HG03135 (cell line): ENCODE data around the gene RAD50.

Experiments used
- ATAC-seq: cut with Tn5 transposase; IDR thresholded peaks from one replicate; pipeline ENCODE4 v1.9.1; 2021; ENCODE audit warnings: mild to moderate bottlenecking, moderate library complexity; ENCODE audit not compliant: unreplicated experiment

RAD50 gene

DNA sequence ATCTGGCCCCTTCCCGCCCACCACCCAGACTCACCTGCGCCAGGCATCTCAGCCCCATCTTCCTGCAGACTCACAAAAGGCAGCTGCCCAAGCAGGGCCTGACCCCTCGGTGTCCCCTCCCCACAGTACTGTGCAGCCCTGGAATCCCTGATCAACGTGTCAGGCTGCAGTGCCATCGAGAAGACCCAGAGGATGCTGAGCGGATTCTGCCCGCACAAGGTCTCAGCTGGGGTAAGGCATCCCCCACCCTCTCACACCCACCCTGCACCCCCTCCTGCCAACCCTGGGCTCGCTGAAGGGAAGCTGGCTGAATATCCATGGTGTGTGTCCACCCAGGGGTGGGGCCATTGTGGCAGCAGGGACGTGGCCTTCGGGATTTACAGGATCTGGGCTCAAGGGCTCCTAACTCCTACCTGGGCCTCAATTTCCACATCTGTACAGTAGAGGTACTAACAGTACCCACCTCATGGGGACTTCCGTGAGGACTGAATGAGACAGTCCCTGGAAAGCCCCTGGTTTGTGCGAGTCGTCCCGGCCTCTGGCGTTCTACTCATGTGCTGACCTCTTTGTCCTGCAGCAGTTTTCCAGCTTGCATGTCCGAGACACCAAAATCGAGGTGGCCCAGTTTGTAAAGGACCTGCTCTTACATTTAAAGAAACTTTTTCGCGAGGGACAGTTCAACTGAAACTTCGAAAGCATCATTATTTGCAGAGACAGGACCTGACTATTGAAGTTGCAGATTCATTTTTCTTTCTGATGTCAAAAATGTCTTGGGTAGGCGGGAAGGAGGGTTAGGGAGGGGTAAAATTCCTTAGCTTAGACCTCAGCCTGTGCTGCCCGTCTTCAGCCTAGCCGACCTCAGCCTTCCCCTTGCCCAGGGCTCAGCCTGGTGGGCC lies 103.1 kb downstream of the RAD50 start:
- no peak for ATAC-seq

DNA sequence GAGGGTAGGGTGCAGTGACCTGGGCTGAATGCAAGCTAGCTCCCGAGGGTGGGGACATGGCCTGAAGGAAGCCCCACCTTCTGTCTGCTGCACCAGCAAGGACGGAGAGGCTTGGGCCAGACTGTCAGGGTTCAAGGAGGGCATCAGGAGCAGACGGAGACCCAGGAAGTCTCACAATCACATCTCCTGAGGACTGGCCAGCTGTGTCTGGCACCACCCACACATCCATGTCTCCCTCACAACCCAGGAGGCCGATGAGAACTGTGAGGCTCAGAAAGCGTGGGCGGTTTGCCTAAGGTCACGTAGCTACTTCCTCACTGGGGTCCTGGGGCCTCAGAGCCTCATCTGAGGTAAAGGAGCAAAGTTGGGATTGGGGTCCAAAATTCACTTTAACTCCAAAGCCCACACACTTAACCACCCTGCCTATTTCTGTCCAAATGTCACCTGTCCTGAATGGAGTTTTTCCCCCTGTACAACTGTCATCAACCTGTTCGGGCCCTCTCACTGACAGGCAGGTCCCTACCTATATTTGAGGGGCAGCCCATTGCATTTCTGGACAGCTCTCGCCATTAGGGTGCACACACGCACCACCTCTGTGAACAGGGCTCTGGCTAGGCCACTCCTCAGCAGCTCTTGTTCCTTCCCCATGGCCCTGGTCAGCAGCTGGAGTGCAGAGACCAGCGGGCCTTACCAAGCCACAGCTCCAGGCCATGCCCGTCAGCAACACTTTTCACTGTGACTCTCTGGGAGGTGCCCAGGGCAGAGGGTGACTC lies 104.6 kb downstream of the RAD50 start:
- no peak for ATAC-seq

DNA sequence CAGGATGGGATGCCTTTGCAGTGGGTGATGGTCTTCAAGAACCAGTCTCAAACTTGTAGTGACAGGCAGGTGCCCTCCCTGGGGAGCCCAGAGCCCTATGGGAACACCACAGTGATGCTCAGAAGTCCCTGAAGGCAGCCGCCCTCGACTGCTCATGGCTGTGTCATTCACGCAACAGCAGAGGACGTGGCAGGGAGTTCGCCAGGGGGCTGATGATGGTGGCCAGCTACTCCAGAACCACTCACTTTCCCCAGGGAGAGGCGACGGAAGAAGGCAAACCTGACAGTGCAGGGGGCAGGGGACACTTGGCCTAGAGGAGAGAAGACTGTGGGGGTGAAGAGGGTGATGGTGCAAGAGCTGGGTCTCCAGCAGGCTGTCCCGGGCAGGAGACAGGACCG lies 105.2 kb downstream of the RAD50 start:
- ATAC-seq: no peak

DNA sequence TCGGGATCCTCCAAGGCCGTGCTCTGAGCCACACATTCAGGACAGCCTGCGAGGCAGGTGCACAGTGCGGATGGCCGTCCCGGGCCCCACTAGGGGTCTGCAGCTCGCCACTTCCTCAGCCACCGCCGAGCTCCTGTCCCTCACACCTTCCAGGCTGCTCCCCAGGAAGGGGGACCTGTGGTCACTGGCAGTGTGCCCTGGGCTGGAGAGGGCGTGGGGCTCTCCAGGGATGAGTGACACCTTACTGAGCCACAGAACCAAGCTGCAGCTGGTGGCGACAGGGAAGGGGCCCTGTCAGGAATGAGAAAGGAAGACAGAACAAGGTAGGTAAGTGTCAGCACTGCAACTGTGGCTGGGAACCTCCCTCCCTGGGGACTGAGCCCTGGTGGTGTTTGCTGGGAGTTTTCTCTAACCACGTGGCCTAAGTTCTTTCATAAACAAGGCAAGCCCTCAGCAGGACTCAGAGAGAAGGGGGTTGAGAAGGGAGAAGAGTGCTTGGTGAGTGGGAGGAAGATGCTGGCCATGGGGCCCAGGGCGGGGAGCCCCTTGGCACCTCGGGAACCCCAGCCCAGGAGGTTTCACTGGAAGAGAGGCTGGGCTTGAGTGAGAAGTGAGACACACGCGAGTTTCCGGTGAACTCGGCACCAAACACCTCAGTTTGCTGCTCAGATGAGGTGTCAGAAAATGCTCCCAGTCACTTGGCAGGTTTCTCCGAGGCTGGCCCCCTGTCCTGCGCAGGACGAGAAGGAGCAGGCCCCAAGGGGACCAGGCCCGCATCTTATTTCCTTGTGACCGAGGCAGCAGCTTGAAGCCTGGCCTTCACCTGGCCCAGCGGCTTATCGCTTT lies 106.4 kb downstream of the RAD50 start:
- ATAC-seq: peak; percentile 63

DNA sequence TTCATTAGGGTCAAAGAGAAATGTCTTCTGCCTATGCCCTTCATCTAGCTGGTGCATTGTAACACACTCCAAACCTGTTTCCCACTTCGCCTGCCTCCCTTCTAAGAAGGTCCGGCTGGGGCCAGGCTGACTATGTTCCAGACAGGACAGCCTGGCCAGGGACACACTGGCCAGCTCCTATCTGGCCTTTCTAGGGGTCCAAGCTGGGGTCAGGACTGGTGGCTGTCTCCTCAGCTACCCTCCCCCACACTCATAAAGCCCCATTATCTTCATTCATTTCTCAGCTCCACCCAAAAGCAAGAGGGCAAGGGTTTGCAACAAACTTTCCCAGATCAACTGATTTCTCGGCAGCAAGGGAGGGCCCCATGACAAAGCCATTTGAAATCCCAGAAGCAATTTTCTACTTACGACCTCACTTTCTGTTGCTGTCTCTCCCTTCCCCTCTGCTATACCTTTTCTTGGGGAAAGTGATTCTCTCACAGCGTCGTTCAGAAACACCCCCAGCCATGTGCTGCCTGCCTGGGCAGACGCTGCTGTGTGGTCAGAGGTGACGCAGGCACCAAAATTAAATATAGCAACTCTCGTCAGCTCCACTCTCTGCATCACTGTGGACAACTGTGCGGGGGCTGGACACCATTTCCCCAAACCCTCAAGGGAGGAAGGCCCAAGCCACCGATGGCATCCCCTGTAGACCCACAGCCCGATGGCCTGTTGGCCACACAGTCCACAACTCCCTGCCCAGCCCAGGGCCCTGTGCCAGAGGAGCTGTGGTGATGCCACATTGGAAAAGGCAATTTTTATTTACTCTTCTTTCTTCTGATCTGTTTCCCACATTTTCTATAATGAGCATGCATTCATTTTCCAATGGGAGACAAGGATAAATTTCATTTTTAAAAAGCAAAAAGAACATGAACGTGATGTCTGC lies 107.3 kb downstream of the RAD50 start:
- peak; percentile 45 for ATAC-seq

DNA sequence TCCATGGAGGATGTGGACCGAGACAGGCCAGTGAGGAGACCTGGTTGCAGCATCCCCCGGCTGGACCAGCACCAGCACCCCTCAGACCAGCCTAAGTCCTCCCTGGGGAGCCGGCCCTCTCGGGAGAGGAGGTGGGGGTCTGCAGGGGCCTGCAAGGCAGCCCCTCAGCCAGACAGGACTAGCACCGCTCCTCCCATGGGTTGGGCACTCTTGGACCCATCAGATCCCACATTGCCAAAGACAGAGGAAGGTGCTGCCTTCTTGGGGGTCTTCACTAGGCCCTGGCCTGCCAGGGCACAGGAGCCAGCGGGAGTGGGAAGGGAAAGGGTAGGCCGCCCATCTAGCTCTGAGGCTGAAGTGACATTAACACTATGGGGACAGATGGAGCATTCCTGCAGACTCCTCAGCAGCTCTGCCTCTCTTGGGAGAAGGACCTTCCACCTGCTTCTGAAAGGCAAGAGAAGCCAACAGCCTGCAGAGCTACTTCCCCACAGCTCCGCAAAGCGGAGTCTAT lies 108.0 kb downstream of the RAD50 start:
- no peak for ATAC-seq

DNA sequence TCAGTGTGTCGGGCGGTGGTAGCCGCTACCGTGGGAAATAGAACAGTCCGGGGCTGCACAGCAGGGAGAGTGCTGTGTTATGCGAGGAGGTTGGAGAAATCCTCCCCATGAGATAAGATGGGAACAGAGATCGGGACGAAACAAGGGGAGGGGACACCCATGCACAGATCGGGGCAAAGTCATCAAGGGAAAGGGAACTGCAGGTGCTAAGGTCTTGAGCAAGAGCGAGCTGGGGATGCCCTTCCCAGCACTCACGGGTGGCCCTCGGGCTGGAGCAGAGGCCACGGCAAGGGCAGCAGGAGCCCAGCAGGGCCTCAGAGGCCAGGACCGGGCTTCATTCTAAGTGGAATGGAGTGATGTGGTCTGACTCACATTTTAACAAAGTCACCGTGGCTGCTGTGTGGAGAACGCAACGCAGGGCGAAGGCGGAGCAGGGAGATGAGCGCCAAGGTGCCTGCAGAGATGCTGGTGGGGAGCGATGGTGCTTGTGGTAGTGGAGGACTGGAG lies 108.8 kb downstream of the RAD50 start:
- no peak for ATAC-seq

DNA sequence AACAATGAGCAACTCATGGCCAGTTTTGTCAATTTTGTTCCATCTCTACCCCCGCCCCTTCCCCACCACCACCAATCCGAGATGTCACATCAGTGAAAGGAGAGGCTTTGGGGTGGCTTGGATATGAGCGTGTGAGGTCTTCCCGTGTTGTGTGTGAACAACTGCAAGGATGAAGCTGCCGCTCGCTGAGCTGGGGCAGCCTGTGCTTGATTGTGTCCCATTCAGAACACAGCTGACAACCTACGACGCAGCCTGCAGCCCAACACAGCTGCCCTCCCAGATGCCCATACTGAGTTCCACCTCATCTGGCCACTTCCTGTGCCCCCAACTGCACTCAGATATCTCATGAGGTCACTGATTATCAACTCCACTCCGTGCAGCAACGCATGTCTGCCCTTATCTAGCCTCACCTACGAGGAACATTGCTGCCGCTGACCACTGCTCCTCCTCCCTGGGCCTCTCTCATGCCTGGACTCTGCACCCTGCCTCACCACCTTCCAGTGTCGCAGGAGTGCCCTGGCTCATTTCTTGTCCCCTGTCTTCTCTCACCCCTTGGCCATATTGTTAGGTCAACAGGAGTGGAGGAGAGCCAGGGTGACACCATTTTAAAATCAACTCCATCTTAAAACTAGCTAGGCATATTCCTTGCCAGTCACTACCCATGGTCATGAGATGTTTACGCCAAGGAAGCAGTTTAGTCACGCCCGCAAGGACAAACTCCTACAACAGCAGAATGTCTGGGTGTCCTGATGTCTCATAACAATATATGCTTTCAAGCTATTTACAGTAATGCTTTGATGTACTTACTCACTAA lies 109.7 kb downstream of the RAD50 start:
- ATAC-seq: no peak

DNA sequence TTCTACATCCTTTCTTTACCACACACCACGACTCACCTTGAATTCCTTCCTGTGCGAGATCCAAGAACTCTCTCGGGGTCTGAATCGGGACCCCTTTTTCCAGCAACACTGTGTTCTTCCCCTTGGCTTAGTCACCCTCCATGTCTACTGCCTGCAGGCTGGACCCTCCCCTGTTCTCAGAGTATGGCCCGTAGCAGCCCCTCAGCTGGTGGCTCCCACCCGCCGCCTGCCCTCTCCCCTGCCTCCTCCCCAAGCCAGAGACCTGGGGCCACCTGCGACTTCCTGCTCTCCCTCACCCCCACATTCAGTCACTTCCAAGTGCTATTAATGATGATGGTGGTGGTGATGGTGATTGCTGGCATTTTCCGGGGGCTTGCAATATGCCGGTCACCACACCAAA lies 110.5 kb downstream of the RAD50 start:
- ATAC-seq: no peak

DNA sequence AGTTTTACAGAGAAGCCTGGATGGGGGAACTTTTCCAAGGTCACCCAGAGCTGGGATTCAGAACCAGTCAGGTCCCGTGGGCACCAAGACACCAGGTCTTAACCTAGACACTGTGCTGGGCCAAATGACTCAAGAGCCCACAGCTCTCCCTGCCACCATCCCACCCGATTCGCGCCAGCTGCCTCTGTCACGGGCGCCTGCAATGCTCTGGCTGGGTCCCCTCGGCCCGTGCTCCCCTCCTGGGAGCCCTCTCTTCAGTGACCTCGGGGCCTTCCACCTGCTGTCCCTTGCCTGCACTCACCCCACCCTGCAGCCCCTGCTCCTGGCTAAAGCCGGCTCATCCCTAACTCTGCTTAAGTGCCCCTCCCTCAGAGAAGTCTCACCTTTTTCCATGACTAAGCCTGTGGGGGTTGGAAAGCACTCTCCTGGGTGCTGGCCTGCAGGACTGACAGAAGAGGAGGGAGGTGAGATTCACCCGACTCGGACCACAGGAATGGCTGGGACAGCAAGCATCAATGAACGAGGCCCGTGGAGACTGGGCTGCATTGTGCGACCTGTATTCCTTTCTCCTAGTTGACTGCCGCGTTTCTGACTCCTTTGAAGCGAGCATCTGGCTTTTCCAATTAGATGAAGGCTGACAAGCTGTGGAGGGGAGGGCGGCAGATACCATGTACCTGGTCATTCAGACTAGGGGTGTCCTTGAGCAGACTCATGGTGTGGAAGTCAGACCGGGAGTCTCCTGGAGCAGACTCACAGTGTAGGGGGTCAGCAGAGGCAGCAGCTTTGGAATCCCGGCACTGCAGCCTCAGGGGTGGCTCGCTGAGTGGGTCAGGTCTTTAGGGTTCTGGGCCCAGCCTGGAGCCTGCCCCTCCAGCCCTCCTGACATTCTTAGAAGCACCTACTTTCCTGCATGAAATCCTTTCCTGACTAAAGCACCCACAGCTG lies 111.3 kb downstream of the RAD50 start:
- ATAC-seq: no peak

DNA sequence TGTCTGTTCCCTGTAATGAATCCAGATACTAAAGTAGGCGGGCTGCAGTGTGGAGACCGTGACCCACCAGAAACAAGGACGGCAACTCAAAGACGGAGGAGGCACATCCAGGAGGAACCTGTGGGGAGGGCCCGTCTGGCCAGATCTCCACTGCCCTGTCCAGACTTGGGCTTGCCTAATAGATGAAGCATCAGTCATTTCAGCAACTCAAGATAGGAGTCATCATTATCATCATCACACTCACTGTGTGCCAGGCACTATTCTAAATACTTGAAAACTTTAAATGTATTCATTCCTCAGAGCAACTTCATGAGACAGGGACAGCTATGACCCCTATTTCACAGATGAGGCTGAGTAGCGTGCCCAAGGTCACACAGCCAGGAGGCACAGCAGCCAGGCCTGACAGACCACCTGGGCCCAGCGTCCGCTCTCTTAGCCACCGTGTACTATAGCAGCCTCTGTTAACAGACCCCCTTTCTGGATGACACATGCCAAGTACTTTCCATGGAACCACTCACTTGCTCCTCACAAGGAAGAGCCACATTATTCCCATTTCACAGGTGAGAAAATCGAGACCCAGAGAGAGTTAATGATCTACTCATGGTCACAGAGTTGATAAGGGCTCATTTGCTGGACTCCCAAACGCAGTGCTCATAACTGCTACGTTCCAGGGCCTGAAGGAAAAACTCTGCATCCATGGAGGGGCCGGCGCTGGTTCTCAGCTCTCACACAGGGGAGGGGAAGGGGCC lies 112.1 kb downstream of the RAD50 start:
- no peak for ATAC-seq

DNA sequence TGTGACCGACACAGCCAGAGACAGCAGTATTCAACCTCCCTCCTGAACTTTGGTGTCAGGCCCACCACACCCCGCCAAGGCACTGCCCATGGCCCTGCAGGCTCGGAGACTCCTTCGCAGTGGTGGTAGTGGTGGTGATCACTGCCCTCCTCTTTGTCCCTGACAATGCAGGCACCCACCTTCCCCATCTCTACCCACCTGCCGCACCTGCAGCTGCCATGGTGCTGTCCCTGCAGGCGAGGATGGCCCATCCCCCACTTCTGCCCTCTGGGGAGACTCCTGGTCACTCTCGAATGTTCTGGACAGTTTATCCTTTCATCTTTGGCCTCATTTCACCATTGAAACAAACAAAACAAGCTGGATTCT lies 112.7 kb downstream of the RAD50 start:
- ATAC-seq: no peak

DNA sequence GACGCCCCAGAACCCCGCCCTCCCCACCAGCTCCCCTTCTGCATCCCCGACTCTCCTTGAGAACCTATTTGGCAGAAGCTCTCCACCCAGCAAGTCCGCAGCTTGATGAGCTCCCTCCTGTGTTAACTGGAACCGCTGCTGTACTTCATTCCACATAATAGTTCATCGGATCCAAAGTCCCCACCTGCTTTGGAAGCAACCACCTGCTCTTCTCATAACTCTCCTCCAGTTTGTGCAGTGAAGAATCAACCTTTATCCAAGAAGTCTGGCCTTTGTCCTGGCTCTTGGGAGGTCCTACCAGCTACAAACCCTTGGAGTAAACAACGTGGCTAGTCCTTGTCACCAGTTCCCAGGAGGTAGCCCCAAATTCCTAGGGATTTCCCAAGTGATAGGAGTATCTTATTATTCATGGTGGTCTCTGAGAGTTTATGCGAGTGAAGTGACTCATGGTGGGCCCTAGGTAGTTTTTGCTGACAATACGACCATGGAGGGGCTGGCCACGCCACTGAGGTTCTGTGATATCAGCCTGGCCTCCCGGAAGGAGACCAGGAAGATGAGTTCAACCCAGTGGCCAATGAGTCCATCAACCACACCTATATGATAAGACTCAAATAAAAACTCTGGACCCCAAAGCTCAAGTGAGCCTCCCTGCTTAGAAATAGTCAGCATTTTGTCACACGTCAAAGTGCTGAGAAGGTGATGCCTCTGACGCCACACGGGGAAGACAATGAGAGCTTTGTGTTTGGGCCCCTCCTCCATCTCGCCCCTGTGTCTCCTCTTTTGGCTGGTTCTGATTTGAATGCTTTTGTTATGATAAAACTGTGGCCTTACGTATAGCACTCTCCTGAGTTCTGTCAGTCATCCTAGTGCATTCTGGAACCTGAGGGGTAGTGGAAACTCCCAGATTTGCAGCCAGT lies 113.4 kb downstream of the RAD50 start:
- no peak for ATAC-seq

DNA sequence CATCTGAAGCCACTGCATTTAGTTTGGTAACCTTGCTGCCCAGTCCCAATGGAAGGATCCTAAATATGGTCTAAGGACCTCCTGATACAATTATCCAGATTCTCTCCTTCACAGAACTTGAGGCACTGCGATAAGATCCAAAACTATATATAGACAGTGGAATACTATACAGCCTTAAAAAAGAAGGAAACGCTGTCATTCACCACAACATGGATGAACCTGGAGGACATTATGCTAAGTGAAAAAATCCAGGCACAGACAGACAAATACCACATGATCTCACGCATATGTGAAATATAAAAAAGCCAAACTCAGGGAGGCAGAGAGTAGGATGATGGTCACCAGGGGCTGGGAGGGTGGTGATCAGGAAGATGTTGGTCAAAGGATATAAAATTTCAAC lies 114.2 kb downstream of the RAD50 start:
- no peak for ATAC-seq

DNA sequence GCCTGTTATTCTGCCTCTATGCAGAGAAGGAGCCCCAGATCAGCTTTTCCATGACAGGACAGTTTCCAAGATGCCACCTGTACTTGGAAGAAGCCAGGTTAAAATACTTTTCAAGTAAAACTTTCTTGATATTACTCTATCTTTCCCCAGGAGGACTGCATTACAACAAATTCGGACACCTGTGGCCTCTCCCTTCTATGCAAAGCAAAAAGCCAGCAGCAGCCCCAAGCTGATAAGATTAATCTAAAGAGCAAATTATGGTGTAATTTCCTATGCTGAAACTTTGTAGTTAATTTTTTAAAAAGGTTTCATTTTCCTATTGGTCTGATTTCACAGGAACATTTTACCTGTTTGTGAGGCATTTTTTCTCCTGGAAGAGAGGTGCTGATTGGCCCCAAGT lies 116.7 kb downstream of the RAD50 start:
- ATAC-seq: no peak
